ENCODE measurements around the gene POLL. TPM values are rescaled to one million over a fixed set of nuclear protein-coding genes. Genes with fewer than 3 reads are reported as not detected.

The POLL gene
- total RNA-seq, 1 experiment from 2014 or later, result 46.2 TPM

GRCh38 chr10:101573885-101574753, 13.9 kb downstream of the POLL start:
- Mint-ChIP-seq H3K4me3 (no peak overlapping the region), H3K27ac (no peak overlapping the region), H3K9me3 (peaks cover 3% of the 10 kb centered on the region; the same call in 1 of the 2 replicates), H3K4me1 (peaks cover 24% of the 10 kb centered on the region), H3K27me3 (ENCODE audit: low read depth) (peaks cover 45% of the 10 kb centered on the region), H3K36me3 (peaks cover 13% of the 10 kb centered on the region)
- ATAC-seq (no peak), DNase-seq (ENCODE audit: low spot score) (no peak)
- TF ChIP-seq, protein P1, sequence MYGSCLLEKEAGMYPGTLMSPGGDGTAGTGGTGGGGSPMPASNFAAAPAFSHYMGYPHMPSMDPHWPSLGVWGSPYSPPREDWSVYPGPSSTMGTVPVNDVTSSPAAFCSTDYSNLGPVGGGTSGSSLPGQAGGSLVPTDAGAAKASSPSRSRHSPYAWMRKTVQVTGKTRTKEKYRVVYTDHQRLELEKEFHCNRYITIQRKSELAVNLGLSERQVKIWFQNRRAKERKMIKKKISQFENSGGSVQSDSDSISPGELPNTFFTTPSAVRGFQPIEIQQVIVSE (CRISPR knock-in tag; IDR thresholded peaks at IDR 0.05; ENCODE audit: borderline replicate concordance), result no peak
- no peak for TF ChIP-seq ERG (CRISPR knock-in tag; IDR thresholded peaks at IDR 0.05)
- no peak for TF ChIP-seq RORB (CRISPR knock-in tag; IDR thresholded peaks at IDR 0.05)
- TF ChIP-seq ZNF396 (CRISPR knock-in tag; IDR thresholded peaks at IDR 0.05; ENCODE audit: borderline replicate concordance), result no peak
- TF ChIP-seq, protein P2, sequence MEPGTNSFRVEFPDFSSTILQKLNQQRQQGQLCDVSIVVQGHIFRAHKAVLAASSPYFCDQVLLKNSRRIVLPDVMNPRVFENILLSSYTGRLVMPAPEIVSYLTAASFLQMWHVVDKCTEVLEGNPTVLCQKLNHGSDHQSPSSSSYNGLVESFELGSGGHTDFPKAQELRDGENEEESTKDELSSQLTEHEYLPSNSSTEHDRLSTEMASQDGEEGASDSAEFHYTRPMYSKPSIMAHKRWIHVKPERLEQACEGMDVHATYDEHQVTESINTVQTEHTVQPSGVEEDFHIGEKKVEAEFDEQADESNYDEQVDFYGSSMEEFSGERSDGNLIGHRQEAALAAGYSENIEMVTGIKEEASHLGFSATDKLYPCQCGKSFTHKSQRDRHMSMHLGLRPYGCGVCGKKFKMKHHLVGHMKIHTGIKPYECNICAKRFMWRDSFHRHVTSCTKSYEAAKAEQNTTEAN (CRISPR knock-in tag; IDR thresholded peaks at IDR 0.05), result no peak
- TF ChIP-seq, protein P3, sequence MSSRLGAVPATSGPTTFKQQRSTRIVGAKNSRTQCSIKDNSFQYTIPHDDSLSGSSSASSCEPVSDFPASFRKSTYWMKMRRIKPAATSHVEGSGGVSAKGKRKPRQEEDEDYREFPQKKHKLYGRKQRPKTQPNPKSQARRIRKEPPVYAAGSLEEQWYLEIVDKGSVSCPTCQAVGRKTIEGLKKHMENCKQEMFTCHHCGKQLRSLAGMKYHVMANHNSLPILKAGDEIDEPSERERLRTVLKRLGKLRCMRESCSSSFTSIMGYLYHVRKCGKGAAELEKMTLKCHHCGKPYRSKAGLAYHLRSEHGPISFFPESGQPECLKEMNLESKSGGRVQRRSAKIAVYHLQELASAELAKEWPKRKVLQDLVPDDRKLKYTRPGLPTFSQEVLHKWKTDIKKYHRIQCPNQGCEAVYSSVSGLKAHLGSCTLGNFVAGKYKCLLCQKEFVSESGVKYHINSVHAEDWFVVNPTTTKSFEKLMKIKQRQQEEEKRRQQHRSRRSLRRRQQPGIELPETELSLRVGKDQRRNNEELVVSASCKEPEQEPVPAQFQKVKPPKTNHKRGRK (CRISPR knock-in tag; IDR thresholded peaks at IDR 0.05; ENCODE audit: borderline replicate concordance), result no peak
- TF ChIP-seq TCF7 (CRISPR knock-in tag; IDR thresholded peaks at IDR 0.05; ENCODE audit: low read depth), result no peak
- no peak for TF ChIP-seq ZNF671 (CRISPR knock-in tag; IDR thresholded peaks at IDR 0.05)
- no peak for TF ChIP-seq ZNF317 (CRISPR knock-in tag; IDR thresholded peaks at IDR 0.05; ENCODE audit: borderline replicate concordance, low read depth)
- TF ChIP-seq, protein P4, sequence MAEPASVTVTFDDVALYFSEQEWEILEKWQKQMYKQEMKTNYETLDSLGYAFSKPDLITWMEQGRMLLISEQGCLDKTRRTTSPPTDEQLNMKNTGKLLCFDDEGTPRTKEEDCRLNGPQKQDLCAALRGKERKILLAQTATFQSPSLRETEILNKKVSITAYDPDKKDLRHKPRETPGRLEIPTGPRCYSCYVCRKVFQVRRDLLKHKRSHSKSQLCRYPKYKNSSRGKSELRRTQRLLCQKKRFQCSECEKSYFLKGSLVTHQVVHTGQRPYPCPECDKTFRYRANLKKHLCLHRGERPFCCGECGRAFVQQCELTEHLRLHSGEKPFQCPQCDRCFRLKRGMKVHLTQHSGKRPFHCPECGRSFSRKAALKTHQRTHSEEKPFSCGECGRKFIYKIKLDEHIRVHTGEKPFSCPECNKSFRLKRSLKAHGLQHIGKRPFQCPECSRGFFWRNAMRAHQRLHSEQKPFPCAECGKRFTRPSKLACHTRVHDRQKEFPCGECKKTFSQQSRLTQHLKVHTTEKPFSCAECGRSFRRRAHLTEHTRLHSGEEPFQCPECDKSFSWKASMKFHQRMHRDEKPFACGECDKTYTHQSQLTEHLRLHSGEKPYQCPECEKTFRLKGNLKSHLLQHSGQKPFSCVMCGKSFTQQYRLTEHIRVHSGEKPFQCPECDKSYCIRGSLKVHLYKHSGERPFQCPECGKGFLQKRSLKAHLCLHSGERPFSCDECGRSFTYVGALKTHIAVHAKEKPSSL (CRISPR knock-in tag; conservative IDR thresholded peaks at IDR 0.05), result no peak
- TF ChIP-seq USF2 (CRISPR knock-in tag; IDR thresholded peaks at IDR 0.05), result no peak
- no peak for TF ChIP-seq ZNF232 (CRISPR knock-in tag; IDR thresholded peaks at IDR 0.05)
- no peak for TF ChIP-seq TEAD1 (CRISPR knock-in tag; IDR thresholded peaks at IDR 0.05)
- no peak for TF ChIP-seq HMGA2 (CRISPR knock-in tag; IDR thresholded peaks at IDR 0.05)
- TF ChIP-seq IRF2 (CRISPR knock-in tag; IDR thresholded peaks at IDR 0.05; ENCODE audit: borderline replicate concordance, low read depth), result no peak
- no peak for TF ChIP-seq HMGXB4 (CRISPR knock-in tag; IDR thresholded peaks at IDR 0.05)
- TF ChIP-seq, protein P5, sequence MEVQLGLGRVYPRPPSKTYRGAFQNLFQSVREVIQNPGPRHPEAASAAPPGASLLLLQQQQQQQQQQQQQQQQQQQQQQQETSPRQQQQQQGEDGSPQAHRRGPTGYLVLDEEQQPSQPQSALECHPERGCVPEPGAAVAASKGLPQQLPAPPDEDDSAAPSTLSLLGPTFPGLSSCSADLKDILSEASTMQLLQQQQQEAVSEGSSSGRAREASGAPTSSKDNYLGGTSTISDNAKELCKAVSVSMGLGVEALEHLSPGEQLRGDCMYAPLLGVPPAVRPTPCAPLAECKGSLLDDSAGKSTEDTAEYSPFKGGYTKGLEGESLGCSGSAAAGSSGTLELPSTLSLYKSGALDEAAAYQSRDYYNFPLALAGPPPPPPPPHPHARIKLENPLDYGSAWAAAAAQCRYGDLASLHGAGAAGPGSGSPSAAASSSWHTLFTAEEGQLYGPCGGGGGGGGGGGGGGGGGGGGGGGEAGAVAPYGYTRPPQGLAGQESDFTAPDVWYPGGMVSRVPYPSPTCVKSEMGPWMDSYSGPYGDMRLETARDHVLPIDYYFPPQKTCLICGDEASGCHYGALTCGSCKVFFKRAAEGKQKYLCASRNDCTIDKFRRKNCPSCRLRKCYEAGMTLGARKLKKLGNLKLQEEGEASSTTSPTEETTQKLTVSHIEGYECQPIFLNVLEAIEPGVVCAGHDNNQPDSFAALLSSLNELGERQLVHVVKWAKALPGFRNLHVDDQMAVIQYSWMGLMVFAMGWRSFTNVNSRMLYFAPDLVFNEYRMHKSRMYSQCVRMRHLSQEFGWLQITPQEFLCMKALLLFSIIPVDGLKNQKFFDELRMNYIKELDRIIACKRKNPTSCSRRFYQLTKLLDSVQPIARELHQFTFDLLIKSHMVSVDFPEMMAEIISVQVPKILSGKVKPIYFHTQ (CRISPR knock-in tag; IDR thresholded peaks at IDR 0.05), result no peak
- TF ChIP-seq PRRX2 (CRISPR knock-in tag; IDR thresholded peaks at IDR 0.05), result no peak
- TF ChIP-seq, protein P6, sequence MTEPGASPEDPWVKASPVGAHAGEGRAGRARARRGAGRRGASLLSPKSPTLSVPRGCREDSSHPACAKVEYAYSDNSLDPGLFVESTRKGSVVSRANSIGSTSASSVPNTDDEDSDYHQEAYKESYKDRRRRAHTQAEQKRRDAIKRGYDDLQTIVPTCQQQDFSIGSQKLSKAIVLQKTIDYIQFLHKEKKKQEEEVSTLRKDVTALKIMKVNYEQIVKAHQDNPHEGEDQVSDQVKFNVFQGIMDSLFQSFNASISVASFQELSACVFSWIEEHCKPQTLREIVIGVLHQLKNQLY (CRISPR knock-in tag; IDR thresholded peaks at IDR 0.05), result no peak
- no peak for TF ChIP-seq CTCF (IDR thresholded peaks at IDR 0.05)
- ChIA-PET POLR2A (no interaction called here), CTCF (interaction anchor here (1.0 to 2.2 kb wide), 3 partner anchors 14 to 282 kb away, joined by 3 to 6 read pairs (median 3); partner anchors contain the start of genes DPCD and POLL)

Measured in WTC11 (cell line).